HG03045 (cell line): ENCODE data around the gene RAD54L.
"Not testable (repeated sequence)": the region's sequence is repeated elsewhere in the genome, so short reads cannot be mapped to it uniquely, and the experiment has no call there.

Experiments
- ATAC-seq: cut with Tn5 transposase; IDR thresholded peaks from one replicate; pipeline ENCODE4 v1.9.1; 2021; ENCODE audit warnings: mild to moderate bottlenecking, moderate library complexity; ENCODE audit not compliant: unreplicated experiment

The RAD54L gene

DNA sequence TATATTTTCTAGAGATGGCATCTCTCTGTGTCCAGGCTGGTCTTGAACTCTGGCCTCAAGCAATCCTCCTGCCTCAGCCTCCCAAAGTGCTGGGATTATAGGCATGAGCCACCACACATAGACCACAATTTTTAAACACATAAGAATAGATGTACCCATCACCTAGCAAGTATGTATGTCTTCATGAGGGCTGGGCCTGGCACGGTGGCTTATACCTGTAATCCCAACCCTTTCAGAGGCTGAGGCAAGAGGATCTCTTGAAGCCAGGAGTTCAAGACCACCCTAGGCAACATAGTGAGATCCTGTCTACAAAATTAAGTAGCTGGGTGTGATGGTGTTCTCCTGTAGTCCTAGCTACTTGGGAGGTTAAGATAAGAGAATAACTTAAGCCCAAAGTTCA, 69.8 kb downstream of the RAD54L start:
- no peak for ATAC-seq

GRCh38 chr1:46319301-46319700, 71.7 kb downstream of the RAD54L start:
- not testable (repeated sequence) for ATAC-seq

GRCh38 chr1:46319960-46320914, 72.7 kb downstream of the RAD54L start:
- not testable (repeated sequence) for ATAC-seq

DNA sequence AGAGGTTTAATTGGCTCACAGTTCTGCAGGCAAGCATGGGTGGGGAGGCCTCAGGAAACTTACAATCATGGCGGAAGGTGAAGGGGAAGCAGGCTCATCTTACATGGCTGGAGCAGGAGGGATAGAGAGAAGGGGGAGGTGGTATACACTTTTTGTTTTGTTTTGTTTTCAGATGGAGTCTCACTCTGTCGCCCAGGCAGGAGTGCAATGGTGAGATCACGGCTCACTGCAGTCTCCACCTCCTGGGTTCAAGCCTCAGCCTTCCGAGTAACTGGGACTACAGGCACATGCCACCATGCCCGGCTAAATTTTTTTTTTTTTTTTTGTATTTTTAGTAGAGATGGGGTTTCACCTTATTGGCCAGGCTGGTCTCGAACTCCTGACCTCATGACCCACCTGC, 74.6 kb downstream of the RAD54L start:
- ATAC-seq = not testable (repeated sequence)

DNA sequence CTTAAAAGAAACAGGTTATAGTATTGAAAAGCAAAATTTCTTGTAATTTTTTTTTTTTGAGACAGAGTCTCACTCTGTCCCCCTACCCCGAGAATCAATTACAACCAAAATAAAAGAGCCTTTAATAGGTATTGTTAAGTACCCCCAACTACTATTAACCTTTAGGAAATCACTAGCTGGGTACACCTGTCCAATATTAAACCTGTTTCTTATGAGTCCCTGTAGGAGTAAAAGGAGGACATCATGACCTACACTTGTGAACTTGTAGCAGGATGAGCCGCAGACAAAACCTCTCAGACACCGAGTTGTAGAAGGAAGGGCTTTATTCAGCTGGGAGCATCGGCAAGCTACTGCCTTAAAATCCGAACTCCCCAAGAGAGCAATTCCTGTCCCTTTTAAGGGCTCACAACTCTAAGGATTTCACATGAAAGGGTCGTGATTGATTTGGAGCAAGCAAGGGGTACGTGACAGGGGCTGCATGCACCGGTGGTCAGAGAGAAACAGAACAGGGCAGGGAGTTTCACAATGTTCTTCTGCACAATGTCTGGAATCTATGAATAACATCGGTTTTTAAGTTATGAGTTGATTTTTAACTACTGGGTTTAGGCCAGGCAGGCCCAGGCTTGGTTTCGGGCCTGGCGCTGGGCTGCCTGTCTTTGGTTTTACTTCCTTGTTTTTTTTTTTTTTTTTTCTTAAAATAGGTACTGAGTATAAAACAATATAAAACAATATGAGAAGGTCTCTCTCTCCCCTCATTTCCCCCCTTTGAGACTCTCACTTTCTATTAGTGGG, 77.9 kb downstream of the RAD54L start:
- ATAC-seq = not testable (repeated sequence)
